Upper lobe of left lung (tissue), 4 donors: ENCODE measurements around the gene CLDN6.

Experiments
- EP300 ChIP-seq, 4 donors: sonication (generic); formaldehyde crosslinking; IDR thresholded peaks; one replicate each; pipeline ENCODE4 v1.5.1; 2017; ENCODE audit warnings: antibody characterized with exemption in 4 of 4, control low read depth in 2 of 4
- POLR2A ChIP-seq, 4 donors: fragments of 450-650 bp; IDR thresholded peaks; one replicate each; pipeline ENCODE4 v1.5.1; 2016 to 2017; ENCODE audit warnings: antibody characterized with exemption in 4 of 4, mild to moderate bottlenecking in 2 of 4
- POLR2AphosphoS5 ChIP-seq, 2 donors: sonication (generic); formaldehyde crosslinking; IDR thresholded peaks; one replicate each; pipeline ENCODE4 v1.5.1; 2017; ENCODE audit warnings: antibody characterized with exemption in 2 of 2
- TF ChIP-seq, protein P1 (sequence below), 6 experiments: fragments of 450-650 bp in 4 of 6; fragments of 200-600 bp in 2 of 6; sonication (generic) in 2 of 6; IDR thresholded peaks; one replicate each; pipeline ENCODE4 v1.5.1; 2016 to 2019; ENCODE audit warnings: antibody characterized with exemption in 6 of 6

DNA sequence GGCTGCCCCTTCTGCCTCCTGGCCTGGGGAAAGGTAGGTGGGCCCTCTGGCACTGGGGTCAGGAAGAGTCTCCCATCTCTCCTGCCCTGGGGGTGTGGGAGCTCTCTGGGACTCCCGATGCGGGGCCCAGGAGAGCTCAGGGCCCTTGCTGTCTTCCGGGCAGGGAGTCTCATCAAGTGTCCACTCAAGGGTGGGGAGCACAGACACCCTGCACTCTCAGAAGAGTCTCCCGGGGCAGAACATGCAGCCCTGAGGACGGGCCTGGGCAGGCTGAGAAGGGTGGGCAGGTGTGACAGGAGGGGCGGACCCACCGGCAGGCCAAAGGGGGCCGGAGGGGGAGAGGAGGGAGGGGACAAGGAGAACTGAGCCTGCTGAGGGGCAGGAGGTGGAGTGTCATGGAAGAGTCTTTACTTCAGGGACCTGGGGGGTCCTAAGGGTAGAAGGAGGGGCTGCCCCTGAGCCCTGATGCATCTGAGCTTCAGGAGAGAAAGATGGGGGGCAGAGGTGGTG, 29.3 kb downstream of the CLDN6 start:
- TF ChIP-seq POLR2A (IDR thresholded peaks at IDR 0.05) (no peak), POLR2AphosphoS5 (IDR thresholded peaks at IDR 0.05) (no peak), EP300 (IDR thresholded peaks at IDR 0.05) (no peak)
- TF ChIP-seq, protein P1, sequence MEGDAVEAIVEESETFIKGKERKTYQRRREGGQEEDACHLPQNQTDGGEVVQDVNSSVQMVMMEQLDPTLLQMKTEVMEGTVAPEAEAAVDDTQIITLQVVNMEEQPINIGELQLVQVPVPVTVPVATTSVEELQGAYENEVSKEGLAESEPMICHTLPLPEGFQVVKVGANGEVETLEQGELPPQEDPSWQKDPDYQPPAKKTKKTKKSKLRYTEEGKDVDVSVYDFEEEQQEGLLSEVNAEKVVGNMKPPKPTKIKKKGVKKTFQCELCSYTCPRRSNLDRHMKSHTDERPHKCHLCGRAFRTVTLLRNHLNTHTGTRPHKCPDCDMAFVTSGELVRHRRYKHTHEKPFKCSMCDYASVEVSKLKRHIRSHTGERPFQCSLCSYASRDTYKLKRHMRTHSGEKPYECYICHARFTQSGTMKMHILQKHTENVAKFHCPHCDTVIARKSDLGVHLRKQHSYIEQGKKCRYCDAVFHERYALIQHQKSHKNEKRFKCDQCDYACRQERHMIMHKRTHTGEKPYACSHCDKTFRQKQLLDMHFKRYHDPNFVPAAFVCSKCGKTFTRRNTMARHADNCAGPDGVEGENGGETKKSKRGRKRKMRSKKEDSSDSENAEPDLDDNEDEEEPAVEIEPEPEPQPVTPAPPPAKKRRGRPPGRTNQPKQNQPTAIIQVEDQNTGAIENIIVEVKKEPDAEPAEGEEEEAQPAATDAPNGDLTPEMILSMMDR (IDR thresholded peaks at IDR 0.05), result no peak
